GM23338 (cell line): Measurements from ENCODE around the gene CYP4F8. TPM values are rescaled to one million over a fixed set of nuclear protein-coding genes. Genes with fewer than 3 reads are reported as not detected.

ENCODE experiments used
- ATAC-seq: fragments of 200-7000 bp; cut with Tn5 transposase; 3 replicates; pipeline ENCODE4 v1.9.1; 2020
- DNase-seq: peaks from one replicate; pipeline ENCODE4 v3.0.0-alpha.2; 2015; ENCODE audit warnings: low spot score
- H2AFZ ChIP-seq: fragments of 200-600 bp; sonication (generic); 2 replicates; pipeline ENCODE4 v1.8.0; 2016; ENCODE audit warnings: antibody characterized with exemption, mild to moderate bottlenecking, moderate library complexity
- H3F3A ChIP-seq: fragments of 200-600 bp; sonication (generic); replicated peaks from 2 replicates; pipeline ENCODE4 v1.8.0; 2017; ENCODE audit warnings: antibody characterized with exemption, mixed run types, low read depth
- H3K27ac ChIP-seq: fragments of 200-600 bp; sonication (generic); 2 replicates; pipeline ENCODE4 v1.6.1; 2016; ENCODE audit warnings: low read depth
- H3K27me3 ChIP-seq: fragments of 200-600 bp; sonication (generic); 2 replicates; pipeline ENCODE4 v1.8.0; 2016; ENCODE audit warnings: mild to moderate bottlenecking, mixed run types, moderate library complexity; ENCODE audit not compliant: insufficient read depth
- H3K36me3 ChIP-seq: fragments of 200-600 bp; sonication (generic); 2 replicates; pipeline ENCODE4 v1.8.0; 2016; ENCODE audit warnings: mild to moderate bottlenecking; ENCODE audit not compliant: insufficient read depth
- H3K4me1 ChIP-seq: fragments of 200-600 bp; sonication (generic); 2 replicates; pipeline ENCODE4 v1.8.0; 2016; ENCODE audit warnings: mild to moderate bottlenecking, moderate library complexity; ENCODE audit not compliant: insufficient read depth
- H3K4me2 ChIP-seq: fragments of 200-600 bp; sonication (generic); 2 replicates; pipeline ENCODE4 v1.7.1; 2017; ENCODE audit warnings: mixed run types
- H3K4me3 ChIP-seq: fragments of 200-600 bp; sonication (generic); 2 replicates; pipeline ENCODE4 v1.6.1; 2016; ENCODE audit warnings: mixed run types
- H3K79me2 ChIP-seq: fragments of 200-600 bp; sonication (generic); replicated peaks from 2 replicates; pipeline ENCODE4 v1.8.0; 2017; ENCODE audit warnings: mild to moderate bottlenecking; ENCODE audit not compliant: insufficient read depth
- H3K9me2 ChIP-seq: fragments of 200-600 bp; sonication (generic); 2 replicates; pipeline ENCODE4 v1.8.0; 2017; ENCODE audit not compliant: insufficient read depth
- H4K20me1 ChIP-seq: fragments of 200-600 bp; sonication (generic); replicated peaks from 2 replicates; pipeline ENCODE4 v1.8.0; 2017; ENCODE audit warnings: mild to moderate bottlenecking; ENCODE audit not compliant: insufficient read depth
- H3K27ac Mint-ChIP-seq: 2 replicates; pipeline ENCODE4 v1.8.0; 2020; ENCODE audit warnings: inconsistent platforms, mild to moderate bottlenecking, moderate library complexity, mixed read lengths
- H3K27me3 Mint-ChIP-seq: 3 replicates; pipeline ENCODE4 v1.8.0; 2022; ENCODE audit warnings: low read depth, mild to moderate bottlenecking, moderate library complexity, mixed read lengths, inconsistent platforms; ENCODE audit not compliant: insufficient read depth, poor library complexity
- H3K36me3 Mint-ChIP-seq: 3 replicates; pipeline ENCODE4 v1.8.0; 2021; ENCODE audit warnings: low read depth, mild to moderate bottlenecking, inconsistent platforms, moderate library complexity, mixed read lengths
- H3K4me1 Mint-ChIP-seq: 3 replicates; pipeline ENCODE4 v1.8.0; 2020; ENCODE audit warnings: mild to moderate bottlenecking, inconsistent platforms, mixed read lengths
- H3K4me3 Mint-ChIP-seq: 3 replicates; pipeline ENCODE4 v1.8.0; 2021; ENCODE audit warnings: moderate library complexity, mild to moderate bottlenecking, inconsistent platforms, mixed read lengths
- H3K9me3 Mint-ChIP-seq: 3 replicates; pipeline ENCODE4 v1.8.0; 2020; ENCODE audit warnings: moderate library complexity, mild to moderate bottlenecking, inconsistent platforms, mixed read lengths
- CREB1 ChIP-seq: fragments of 250-450 bp; sonication (Bioruptor Pico); IDR thresholded peaks from 2 replicates; pipeline ENCODE4 v1.5.0; 2020; ENCODE audit warnings: low read depth, mild to moderate bottlenecking, moderate library complexity
- CTCF ChIP-seq, 2 experiments: fragments of 200-600 bp in 1 of 2; sonication (generic) in 1 of 2; conservative IDR thresholded peaks; 2 replicates each; pipeline versions ENCODE4 v1.5.1 to v1.6.1; 2016 to 2017; ENCODE audit warnings: antibody characterized with exemption in 2 of 2, low read depth in 2 of 2, mild to moderate bottlenecking in 2 of 2, moderate library complexity in 1 of 2
- ETS1 ChIP-seq: IDR thresholded peaks from 2 replicates; pipeline ENCODE4 v1.6.1; 2016; ENCODE audit warnings: antibody characterized with exemption
- EZH2 ChIP-seq: fragments of 200-600 bp; sonication (generic); IDR thresholded peaks from one replicate; pipeline ENCODE4 v1.8.0; 2017; ENCODE audit warnings: antibody characterized with exemption, mild to moderate bottlenecking, low read depth; ENCODE audit not compliant: unreplicated experiment
- EZH2phosphoT487 ChIP-seq: fragments of 200-600 bp; sonication (generic); IDR thresholded peaks from one replicate; pipeline ENCODE4 v1.8.1; 2018; ENCODE audit warnings: antibody characterized with exemption; ENCODE audit not compliant: unreplicated experiment
- JUNB ChIP-seq: IDR thresholded peaks from one replicate; pipeline ENCODE4 v1.6.1; 2016; ENCODE audit warnings: antibody characterized with exemption; ENCODE audit not compliant: unreplicated experiment
- NANOG ChIP-seq: IDR thresholded peaks from 2 replicates; pipeline ENCODE4 v1.6.1; 2016; ENCODE audit warnings: antibody characterized with exemption, borderline replicate concordance
- POLR2AphosphoS5 ChIP-seq: IDR thresholded peaks from 2 replicates; pipeline ENCODE4 v1.6.1; 2016; ENCODE audit warnings: antibody characterized with exemption, low read depth
- REST ChIP-seq: IDR thresholded peaks from one replicate; pipeline ENCODE4 v1.6.1; 2018; ENCODE audit warnings: antibody characterized with exemption; ENCODE audit not compliant: unreplicated experiment
- STAT1 ChIP-seq: IDR thresholded peaks from one replicate; pipeline ENCODE4 v1.6.1; 2016; ENCODE audit warnings: antibody characterized with exemption; ENCODE audit not compliant: unreplicated experiment
- ZNF114 ChIP-seq: fragments of 250-450 bp; sonication (Bioruptor Pico); IDR thresholded peaks from 2 replicates; pipeline ENCODE4 v1.5.0; 2020; ENCODE audit warnings: mild to moderate bottlenecking, moderate library complexity
- ZNF331 ChIP-seq: fragments of 250-450 bp; sonication (Bioruptor Pico); IDR thresholded peaks from 2 replicates; pipeline ENCODE4 v1.5.0; 2020; ENCODE audit warnings: low read depth, mild to moderate bottlenecking, moderate library complexity
- ZNF462 ChIP-seq: fragments of 250-450 bp; sonication (Bioruptor Pico); IDR thresholded peaks from 2 replicates; pipeline ENCODE4 v1.5.0; 2020; ENCODE audit warnings: mild to moderate bottlenecking, moderate library complexity
- polyA plus RNA-seq: library from polyadenylated mRNA; unstranded; fragments of >200 nt; fragmentation: Nextera tagmentation; extraction: Ambion mirVana; gene quantifications from 2 replicates; pipeline ENCODE4 v1.2.1, GENCODE V29; 2016
- total RNA-seq: library from RNA; depleted of rRNA; stranded (reverse); fragments of >200 nt; shearing (Covaris generic); gene quantifications from 2 replicates; pipeline ENCODE4 v1.2.3, GENCODE V29; 2014

Gene CYP4F8
- total and polyA plus RNA-seq, 2 experiments from 2014 or later = not detected

GRCh38 chr19:15671237-15671821, 56.3 kb downstream of the CYP4F8 start:
- H3K79me2 ChIP-seq = no peaks in the 10 kb centered on the region
- Mint-ChIP-seq H3K4me3 (no peak overlapping the region), H3K36me3 (peaks cover 8% of the 10 kb centered on the region), H3K27ac (no peak overlapping the region), H3K27me3 (no peaks in the 10 kb centered on the region), H3K9me3 (peaks cover 21% of the 10 kb centered on the region), H3K4me1 (no peaks in the 10 kb centered on the region)
- no peaks in the 10 kb centered on the region for H3K27me3 ChIP-seq
- no peaks in the 10 kb centered on the region for H3F3A ChIP-seq
- H3K27ac ChIP-seq = no peak overlapping the region
- peaks cover 7% of the 10 kb centered on the region; the same call in 1 of the 2 replicates for H3K36me3 ChIP-seq
- H3K9me2 ChIP-seq = no peaks in the 10 kb centered on the region
- ATAC-seq (no peak), DNase-seq (no peak)
- H3K4me2 ChIP-seq = no peak overlapping the region
- H2AFZ ChIP-seq = no peak overlapping the region
- no peaks in the 10 kb centered on the region for H4K20me1 ChIP-seq
- H3K4me3 ChIP-seq = no peak overlapping the region
- TF ChIP-seq ETS1 (no peak), POLR2AphosphoS5 (no peak), STAT1 (no peak), ZNF462 (no peak), ZNF114 (CRISPR knock-in tag) (no peak), REST (no peak), EZH2 (no peak), NANOG (no peak), ZNF331 (CRISPR knock-in tag) (no peak), CTCF (conservative IDR thresholded peaks at IDR 0.05; ENCODE audit: low read depth in 2 of 2) (no peak), EZH2phosphoT487 (no peak), CREB1 (CRISPR knock-in tag) (no peak), JUNB (no peak)
- H3K4me1 ChIP-seq = no peaks in the 10 kb centered on the region
